Medulla oblongata (tissue), 1 donor: ENCODE data around the gene DEFB131A.
"Not testable (repeated sequence)": the region's sequence is repeated elsewhere in the genome, so short reads cannot be mapped to it uniquely, and the experiment has no call there.

Source experiments
- DNase-seq: peaks from one replicate; pipeline ENCODE4 v3.0.0-alpha.2; 2015; ENCODE audit errors: extremely low spot score

DEFB131A gene

GRCh38 chr4:9494256-9495035 is 50.2 kb downstream of the DEFB131A start:
- DNase-seq, result peak; percentile 1

GRCh38 chr4:9495443-9495842 is 51.2 kb downstream of the DEFB131A start:
- DNase-seq, result peak; percentile 36

- DNase-seq, result not testable (repeated sequence)
Measured at GRCh38 chr4:9497575-9498467, 53.6 kb downstream of the DEFB131A start.

- not testable (repeated sequence) for DNase-seq
Measured at GRCh38 chr4:9498468-9499040, 54.3 kb downstream of the DEFB131A start.

GRCh38 chr4:9499974-9500487 is 55.8 kb downstream of the DEFB131A start:
- not testable (repeated sequence) for DNase-seq
